HCT116 (cell line): ENCODE data around the gene C9orf43. TPM values are rescaled to one million over a fixed set of nuclear protein-coding genes. Genes with fewer than 3 reads are reported as not detected.

Source experiments
- ATAC-seq: fragments of 200-7000 bp; cut with Tn5 transposase; 2 replicates; pipeline ENCODE4 v1.9.1; 2020; ENCODE audit warnings: mild to moderate bottlenecking, moderate library complexity
- BruUV-seq: library from RNA; stranded (reverse); fragments of 400-500 nt; replicated peaks from 2 replicates; lab custom pipeline; 2021; lab: Mats Ljungman, UMichigan
- CTCF ChIA-PET: fragments of 300-600 bp; sonication (Branson Sonifier 250); formaldehyde crosslinking; loops from one replicate; lab custom pipeline; 2021; ENCODE audit warnings: antibody characterized with exemption; lab: Charles Lee
- POLR2A ChIA-PET: fragments of 300-600, 350-600 bp; sonication (Branson Sonifier 250); formaldehyde crosslinking; loops from one replicate; lab custom pipeline; 2021; ENCODE audit warnings: antibody characterized with exemption; lab: Charles Lee
- RAD21 ChIA-PET, 2 experiments: fragments of 300-600 bp; sonication (Branson Sonifier 250); formaldehyde crosslinking; loops; one replicate each; lab custom pipeline; 2023; ENCODE audit warnings: low total read pairs in 2 of 2; ENCODE audit not compliant: uncharacterized antibody in 2 of 2, unreplicated experiment in 2 of 2, low non-redundant PET in 1 of 2; lab: Charles Lee
- DNase-seq: peaks from one replicate; pipeline ENCODE4 v3.0.0-alpha.2; 2010; ENCODE audit warnings: low read depth, low spot score
- H2AFZ ChIP-seq: fragments of 200-600 bp; shearing (Covaris generic), sonication (generic); 2 replicates; pipeline ENCODE4 v1.6.1; 2017; ENCODE audit warnings: low read depth, mixed run types, mixed read lengths, antibody characterized with exemption, low read length; ENCODE audit not compliant: poor library complexity, severe bottlenecking
- H3K27ac ChIP-seq: 2 replicates; pipeline ENCODE4 v1.5.1; 2012; ENCODE audit warnings: low read depth, low read length
- H3K27me3 ChIP-seq: fragments of 200-600 bp; sonication (generic); 2 replicates; pipeline ENCODE4 v1.6.1; 2016; ENCODE audit warnings: mixed run types, low read length, mixed read lengths; ENCODE audit not compliant: insufficient read depth
- H3K36me3 ChIP-seq, 2 experiments: fragments of 200-500 bp in 1 of 2; fragments of 200-600 bp in 1 of 2; sonication (Bioruptor generic) in 1 of 2; sonication (generic) in 1 of 2; 2 replicates each; pipeline versions ENCODE4 v1.5.1 to v1.6.1; 2014 to 2016; ENCODE audit warnings: low read length in 2 of 2, inconsistent platforms in 1 of 2, mixed read lengths in 1 of 2, mixed run types in 1 of 2; ENCODE audit not compliant: insufficient read depth in 2 of 2, control insufficient read depth in 1 of 2
- H3K4me1 ChIP-seq, 2 experiments: fragments of 200-600 bp in 1 of 2; sonication (generic) in 1 of 2; 2 replicates each; pipeline versions ENCODE4 v1.5.1 to v1.6.1; 2012 to 2017; ENCODE audit warnings: low read length in 2 of 2, inconsistent platforms in 1 of 2, mild to moderate bottlenecking in 1 of 2, mixed read lengths in 1 of 2, mixed run types in 1 of 2, moderate library complexity in 1 of 2; ENCODE audit not compliant: insufficient read depth in 2 of 2, control insufficient read depth in 1 of 2
- H3K4me2 ChIP-seq: fragments of 200-600 bp; sonication (generic); 2 replicates; pipeline ENCODE4 v1.6.1; 2017; ENCODE audit warnings: mixed run types, low read length, mixed read lengths
- H3K4me3 ChIP-seq, 2 experiments: fragments of 200-600 bp in 1 of 2; sonication (generic) in 1 of 2; replicated peaks in 1 of 2; 2 replicates each; pipeline ENCODE4 v1.5.1; 2011 to 2016; ENCODE audit warnings: low read length in 2 of 2, control low read depth in 1 of 2, low read depth in 1 of 2, mild to moderate bottlenecking in 1 of 2, mixed read lengths in 1 of 2, mixed run types in 1 of 2
- H3K79me2 ChIP-seq: fragments of 200-600 bp; sonication (generic); 2 replicates; pipeline ENCODE4 v1.6.1; 2017; ENCODE audit warnings: mild to moderate bottlenecking, mixed run types, low read length, moderate library complexity, mixed read lengths; ENCODE audit not compliant: insufficient read depth
- H3K9ac ChIP-seq: fragments of 200-600 bp; sonication (generic); 2 replicates; pipeline ENCODE4 v1.6.1; 2016; ENCODE audit warnings: low read length, mixed read lengths
- H3K9me2 ChIP-seq: fragments of 200-600 bp; sonication (generic), shearing (Covaris generic); 2 replicates; pipeline ENCODE4 v1.6.1; 2017; ENCODE audit warnings: mixed run types, mild to moderate bottlenecking, moderate library complexity; ENCODE audit not compliant: insufficient read depth
- H3K9me3 ChIP-seq, 2 experiments: fragments of 200-500 bp in 1 of 2; fragments of 200-600 bp in 1 of 2; sonication (Bioruptor generic) in 1 of 2; sonication (generic) in 1 of 2; 2 replicates each; pipeline ENCODE4 v1.6.1; 2014 to 2017; ENCODE audit warnings: low read length in 2 of 2, mixed read lengths in 2 of 2, inconsistent platforms in 1 of 2, low read depth in 1 of 2, mild to moderate bottlenecking in 1 of 2, mixed run types in 1 of 2, moderate library complexity in 1 of 2; ENCODE audit not compliant: control insufficient read depth in 1 of 2, insufficient read depth in 1 of 2
- H4K20me1 ChIP-seq: fragments of 200-600 bp; sonication (generic), shearing (Covaris generic); 2 replicates; pipeline ENCODE4 v1.6.1; 2017; ENCODE audit warnings: mixed run types, mild to moderate bottlenecking, moderate library complexity; ENCODE audit not compliant: insufficient read depth
- ATF3 ChIP-seq: IDR thresholded peaks from 2 replicates; pipeline ENCODE4 v1.6.1; 2012
- CBX3 ChIP-seq: IDR thresholded peaks from 2 replicates; pipeline ENCODE4 v1.6.1; 2012; ENCODE audit warnings: low read depth
- CEBPB ChIP-seq: IDR thresholded peaks from 2 replicates; pipeline ENCODE4 v1.6.1; 2012; ENCODE audit warnings: low read depth
- EGR1 ChIP-seq: IDR thresholded peaks from 2 replicates; pipeline ENCODE4 v1.6.1; 2012; ENCODE audit warnings: low read depth
- ELF1 ChIP-seq: IDR thresholded peaks from 2 replicates; pipeline ENCODE4 v1.6.1; 2012; ENCODE audit warnings: low read depth, borderline replicate concordance
- EZH2 ChIP-seq: fragments of 200-600 bp; sonication (generic); IDR thresholded peaks from 2 replicates; pipeline ENCODE4 v1.6.1; 2017; ENCODE audit warnings: antibody characterized with exemption, mixed run types
- EZH2phosphoT487 ChIP-seq: fragments of 200-600 bp; IDR thresholded peaks from 2 replicates; pipeline ENCODE4 v1.6.1; 2018; ENCODE audit warnings: antibody characterized with exemption, borderline replicate concordance
- FOSL1 ChIP-seq: IDR thresholded peaks from 2 replicates; pipeline ENCODE4 v1.6.1; 2012; ENCODE audit warnings: low read depth
- POLR2AphosphoS5 ChIP-seq: IDR thresholded peaks from 2 replicates; pipeline ENCODE4 v1.6.1; 2011; ENCODE audit warnings: mild to moderate bottlenecking, low read depth, low read length, moderate library complexity
- SIN3A ChIP-seq: IDR thresholded peaks from 2 replicates; pipeline ENCODE4 v1.6.1; 2012; ENCODE audit warnings: low read depth
- SP1 ChIP-seq: IDR thresholded peaks from 2 replicates; pipeline ENCODE4 v1.6.1; 2012; ENCODE audit warnings: low read depth
- TCF7L2 ChIP-seq: IDR thresholded peaks from 2 replicates; pipeline ENCODE4 v1.7.0; 2011; ENCODE audit warnings: borderline replicate concordance, inconsistent platforms; ENCODE audit not compliant: insufficient read depth, insufficient read length; ENCODE audit errors: extremely low read depth
- YY1 ChIP-seq: IDR thresholded peaks from 2 replicates; pipeline ENCODE4 v1.6.1; 2011; ENCODE audit warnings: low read length, low read depth, moderate library complexity, mild to moderate bottlenecking; ENCODE audit not compliant: insufficient replicate concordance; ENCODE audit errors: extremely low read depth
- ZBTB33 ChIP-seq: IDR thresholded peaks from 2 replicates; pipeline ENCODE4 v1.6.1; 2011; ENCODE audit warnings: mild to moderate bottlenecking, low read length, moderate library complexity; ENCODE audit not compliant: insufficient replicate concordance; ENCODE audit errors: extremely low read depth
- ZNF274 ChIP-seq: fragments of 200-500 bp; sonication (Bioruptor generic); IDR thresholded peaks from 2 replicates; pipeline ENCODE4 v1.6.1; 2014; ENCODE audit warnings: mild to moderate bottlenecking, low read depth, low read length, inconsistent platforms
- intact Hi-C: fragments of 100-400 bp; cut with micrococcal nuclease; formaldehyde crosslinking; loops from 2 replicates; pipeline ENCODE4 v1.10.0; 2022
- total RNA-seq: library from RNA; stranded (reverse); gene quantifications from one replicate; pipeline ENCODE4 v1.2.1, GENCODE V29; 2021; ENCODE audit not compliant: unreplicated experiment
- TF ChIP-seq, protein P1 (sequence below), 3 experiments: fragments of 200-600 bp in 1 of 3; sonication (generic) in 1 of 3; IDR thresholded peaks in 2 of 3; conservative IDR thresholded peaks in 1 of 3; 2 replicates each; pipeline ENCODE4 v1.5.1; 2012 to 2017; ENCODE audit warnings: low read depth in 2 of 3, low read length in 2 of 3, antibody characterized with exemption in 1 of 3, borderline replicate concordance in 1 of 3, control low read depth in 1 of 3, mild to moderate bottlenecking in 1 of 3, mixed read lengths in 1 of 3, mixed run types in 1 of 3, moderate library complexity in 1 of 3; ENCODE audit not compliant: insufficient read depth in 1 of 3
- TF ChIP-seq, protein P2 (sequence below): IDR thresholded peaks from 2 replicates; pipeline ENCODE4 v1.6.1; 2012; ENCODE audit warnings: low read depth

Gene C9orf43
- total RNA-seq, 1 experiment from 2014 or later: 0.71 TPM

GRCh38 chr9:113471566-113471965 is 61.0 kb downstream of the C9orf43 start:
- Histone ChIP-seq H3K4me3 (no peak overlapping the region), H3K9me2 (no peaks in the 10 kb centered on the region), H3K36me3 (0 out of 4 replicates have a peak, but pooled peaks cover 4 to 11% of the 10 kb centered on the region in 2 experiments)
- TF ChIP-seq FOSL1 (no peak), CBX3 (no peak), CEBPB (no peak), EGR1 (no peak), YY1 (no peak), SIN3A (no peak), EZH2phosphoT487 (no peak), ELF1 (no peak), ZNF274 (no peak), ZBTB33 (no peak), SP1 (no peak), ATF3 (no peak), EZH2 (no peak), TCF7L2 (no peak), POLR2AphosphoS5 (no peak)
- TF ChIP-seq, protein P1, sequence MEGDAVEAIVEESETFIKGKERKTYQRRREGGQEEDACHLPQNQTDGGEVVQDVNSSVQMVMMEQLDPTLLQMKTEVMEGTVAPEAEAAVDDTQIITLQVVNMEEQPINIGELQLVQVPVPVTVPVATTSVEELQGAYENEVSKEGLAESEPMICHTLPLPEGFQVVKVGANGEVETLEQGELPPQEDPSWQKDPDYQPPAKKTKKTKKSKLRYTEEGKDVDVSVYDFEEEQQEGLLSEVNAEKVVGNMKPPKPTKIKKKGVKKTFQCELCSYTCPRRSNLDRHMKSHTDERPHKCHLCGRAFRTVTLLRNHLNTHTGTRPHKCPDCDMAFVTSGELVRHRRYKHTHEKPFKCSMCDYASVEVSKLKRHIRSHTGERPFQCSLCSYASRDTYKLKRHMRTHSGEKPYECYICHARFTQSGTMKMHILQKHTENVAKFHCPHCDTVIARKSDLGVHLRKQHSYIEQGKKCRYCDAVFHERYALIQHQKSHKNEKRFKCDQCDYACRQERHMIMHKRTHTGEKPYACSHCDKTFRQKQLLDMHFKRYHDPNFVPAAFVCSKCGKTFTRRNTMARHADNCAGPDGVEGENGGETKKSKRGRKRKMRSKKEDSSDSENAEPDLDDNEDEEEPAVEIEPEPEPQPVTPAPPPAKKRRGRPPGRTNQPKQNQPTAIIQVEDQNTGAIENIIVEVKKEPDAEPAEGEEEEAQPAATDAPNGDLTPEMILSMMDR (IDR thresholded peaks at IDR 0.05 in 2 of 3, conservative IDR thresholded peaks at IDR 0.05 in 1 of 3; ENCODE audit: borderline replicate concordance in 1 of 3, insufficient read depth in 1 of 3, low read depth in 2 of 3, low read length in 2 of 3): no peak
- TF ChIP-seq, protein P2, sequence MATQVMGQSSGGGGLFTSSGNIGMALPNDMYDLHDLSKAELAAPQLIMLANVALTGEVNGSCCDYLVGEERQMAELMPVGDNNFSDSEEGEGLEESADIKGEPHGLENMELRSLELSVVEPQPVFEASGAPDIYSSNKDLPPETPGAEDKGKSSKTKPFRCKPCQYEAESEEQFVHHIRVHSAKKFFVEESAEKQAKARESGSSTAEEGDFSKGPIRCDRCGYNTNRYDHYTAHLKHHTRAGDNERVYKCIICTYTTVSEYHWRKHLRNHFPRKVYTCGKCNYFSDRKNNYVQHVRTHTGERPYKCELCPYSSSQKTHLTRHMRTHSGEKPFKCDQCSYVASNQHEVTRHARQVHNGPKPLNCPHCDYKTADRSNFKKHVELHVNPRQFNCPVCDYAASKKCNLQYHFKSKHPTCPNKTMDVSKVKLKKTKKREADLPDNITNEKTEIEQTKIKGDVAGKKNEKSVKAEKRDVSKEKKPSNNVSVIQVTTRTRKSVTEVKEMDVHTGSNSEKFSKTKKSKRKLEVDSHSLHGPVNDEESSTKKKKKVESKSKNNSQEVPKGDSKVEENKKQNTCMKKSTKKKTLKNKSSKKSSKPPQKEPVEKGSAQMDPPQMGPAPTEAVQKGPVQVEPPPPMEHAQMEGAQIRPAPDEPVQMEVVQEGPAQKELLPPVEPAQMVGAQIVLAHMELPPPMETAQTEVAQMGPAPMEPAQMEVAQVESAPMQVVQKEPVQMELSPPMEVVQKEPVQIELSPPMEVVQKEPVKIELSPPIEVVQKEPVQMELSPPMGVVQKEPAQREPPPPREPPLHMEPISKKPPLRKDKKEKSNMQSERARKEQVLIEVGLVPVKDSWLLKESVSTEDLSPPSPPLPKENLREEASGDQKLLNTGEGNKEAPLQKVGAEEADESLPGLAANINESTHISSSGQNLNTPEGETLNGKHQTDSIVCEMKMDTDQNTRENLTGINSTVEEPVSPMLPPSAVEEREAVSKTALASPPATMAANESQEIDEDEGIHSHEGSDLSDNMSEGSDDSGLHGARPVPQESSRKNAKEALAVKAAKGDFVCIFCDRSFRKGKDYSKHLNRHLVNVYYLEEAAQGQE: no peak
- TF ChIP-seq, all 23 proteins: peak for 0
- ATAC-seq (no peak), DNase-seq (no peak)
- Histone ChIP-seq H3K27me3 (no peaks in the 10 kb centered on the region), H4K20me1 (no peaks in the 10 kb centered on the region), H3K4me2 (no peak overlapping the region), H3K79me2 (peaks cover 97% of the 10 kb centered on the region), H3K9me3 (no peaks in the 10 kb centered on the region), H3K9ac (no peak overlapping the region), H2AFZ (no peak overlapping the region), H3K27ac (no peak overlapping the region), H3K4me1 (no peaks in the 10 kb centered on the region)
- ChIA-PET POLR2A (no interaction called here), RAD21 (no interaction called here), CTCF (no interaction called here)
- intact Hi-C loops: no loop called here
- no TSS peak for BruUV-seq
